Caco-2 (cell line): Measurements from ENCODE around the gene PXT1. TPM values are rescaled to one million over a fixed set of nuclear protein-coding genes. Genes with fewer than 3 reads are reported as not detected.
A peak's percentile ranks its signal among the peaks of the same experiment; 100 is the strongest.

ENCODE experiments used
- BruUV-seq: library from RNA; stranded (reverse); fragments of 400-500 nt; replicated peaks from 2 replicates; lab custom pipeline; 2021; lab: Mats Ljungman, UMichigan
- CTCF ChIA-PET: fragments of 300-600 bp; sonication (Branson Sonifier 250); formaldehyde crosslinking; loops from one replicate; lab custom pipeline; 2022; ENCODE audit warnings: antibody characterized with exemption; lab: Charles Lee
- POLR2A ChIA-PET: fragments of 300-600 bp; sonication (Branson Sonifier 250); formaldehyde crosslinking; loops from one replicate; lab custom pipeline; 2022; ENCODE audit warnings: antibody characterized with exemption; lab: Charles Lee
- DNase-seq, 2 experiments: peaks; one replicate each; pipeline versions ENCODE4 v3.0.0 to v3.0.0-alpha.2; 2020 to 2022
- H3K27me3 ChIP-seq: replicated peaks from 2 replicates; pipeline ENCODE4 v1.6.0; 2011; ENCODE audit warnings: low read length; ENCODE audit not compliant: control insufficient read depth, insufficient read depth
- H3K36me3 ChIP-seq: 2 replicates; pipeline ENCODE4 v1.5.1; 2011; ENCODE audit warnings: low read length; ENCODE audit not compliant: control insufficient read depth, insufficient read depth
- H3K4me1 ChIP-seq: fragments of 250-450 bp; sonication (Bioruptor Pico); 2 replicates; pipeline ENCODE4 v1.5.1; 2020; ENCODE audit warnings: mild to moderate bottlenecking
- H3K4me3 ChIP-seq: 2 replicates; pipeline ENCODE4 v1.5.1; 2011; ENCODE audit warnings: low read depth, mild to moderate bottlenecking, control low read depth, low read length
- H3K9me3 ChIP-seq: fragments of 250-450 bp; sonication (Bioruptor Pico); 2 replicates; pipeline ENCODE4 v1.5.1; 2020; ENCODE audit warnings: mild to moderate bottlenecking, moderate library complexity
- H3K27ac Mint-ChIP-seq: one replicate; pipeline ENCODE4 v1.8.0; 2022; ENCODE audit warnings: mixed read lengths; ENCODE audit not compliant: unreplicated experiment
- H3K27me3 Mint-ChIP-seq: one replicate; pipeline ENCODE4 v1.8.0; 2022; ENCODE audit warnings: mixed read lengths; ENCODE audit not compliant: insufficient read depth, unreplicated experiment
- H3K36me3 Mint-ChIP-seq: one replicate; pipeline ENCODE4 v1.8.0; 2022; ENCODE audit warnings: mild to moderate bottlenecking, mixed read lengths; ENCODE audit not compliant: insufficient read depth, unreplicated experiment
- H3K4me1 Mint-ChIP-seq: one replicate; pipeline ENCODE4 v1.8.0; 2022; ENCODE audit warnings: low read depth, mixed read lengths; ENCODE audit not compliant: unreplicated experiment
- H3K4me3 Mint-ChIP-seq: one replicate; pipeline ENCODE4 v1.8.0; 2022; ENCODE audit warnings: mild to moderate bottlenecking, moderate library complexity, mixed read lengths; ENCODE audit not compliant: unreplicated experiment
- H3K9me3 Mint-ChIP-seq: one replicate; pipeline ENCODE4 v1.8.0; 2022; ENCODE audit warnings: mixed read lengths; ENCODE audit not compliant: unreplicated experiment
- intact Hi-C: fragments of 100-400 bp; cut with micrococcal nuclease; formaldehyde crosslinking; loops from one replicate; pipeline ENCODE4 v1.10.0; 2022; ENCODE audit not compliant: unreplicated experiment
- total RNA-seq: library from RNA; stranded (reverse); gene quantifications from 2 replicates; pipeline ENCODE4 v1.2.3, GENCODE V29; 2022
- TF ChIP-seq, protein P1 (sequence below), 2 experiments: fragments of 200-600 bp in 1 of 2; IDR thresholded peaks; 1 replicate in 1 of 2; 2 replicates in 1 of 2; pipeline versions ENCODE4 v1.5.1 to v1.8.0; 2011 to 2022; ENCODE audit warnings: antibody characterized with exemption in 1 of 2, control low read depth in 1 of 2, inconsistent platforms in 1 of 2, low read depth in 1 of 2, low read length in 1 of 2, mild to moderate bottlenecking in 1 of 2, moderate library complexity in 1 of 2; ENCODE audit not compliant: insufficient read depth in 1 of 2, severe bottlenecking in 1 of 2, unreplicated experiment in 1 of 2

The PXT1 gene
- total RNA-seq, 1 experiment from 2014 or later = not detected

DNA sequence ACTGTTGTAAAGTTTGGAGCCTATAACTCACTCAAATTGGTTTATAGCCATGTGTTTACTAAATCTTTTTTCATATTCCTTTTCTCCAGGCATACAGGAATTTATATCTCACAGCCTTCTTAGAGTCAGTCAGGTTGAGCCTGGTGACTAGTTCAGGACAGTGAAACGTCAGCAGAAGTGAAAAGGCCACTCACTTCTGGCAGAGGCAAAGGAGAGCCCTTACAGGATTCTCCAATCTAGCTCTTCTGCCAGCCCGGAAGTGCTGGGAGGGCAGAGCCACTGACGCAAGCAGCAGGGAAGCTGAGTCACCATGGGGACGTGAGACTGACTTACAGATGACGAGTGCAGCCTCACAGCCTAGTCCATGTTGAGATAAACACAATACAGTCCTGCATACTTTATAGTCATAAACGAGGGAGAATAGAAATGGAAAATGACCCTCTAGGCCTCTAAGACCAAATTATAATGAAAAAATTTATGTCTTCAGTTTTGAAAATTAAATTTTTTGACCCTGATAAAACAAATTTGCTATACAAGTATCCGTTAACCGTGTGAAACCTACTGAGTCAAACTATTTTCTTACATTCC, 1.3 kb downstream of the PXT1 start:
- DNase-seq = peak; percentile 87 to 94
- Mint-ChIP-seq H3K36me3 (no peaks in the 10 kb centered on the region), H3K4me3 (peak overlapping the region; percentile 86), H3K4me1 (peaks cover 8% of the 10 kb centered on the region), H3K27ac (peak overlapping the region; percentile 96), H3K27me3 (no peaks in the 10 kb centered on the region), H3K9me3 (no peaks in the 10 kb centered on the region)
- TF ChIP-seq, protein P1, sequence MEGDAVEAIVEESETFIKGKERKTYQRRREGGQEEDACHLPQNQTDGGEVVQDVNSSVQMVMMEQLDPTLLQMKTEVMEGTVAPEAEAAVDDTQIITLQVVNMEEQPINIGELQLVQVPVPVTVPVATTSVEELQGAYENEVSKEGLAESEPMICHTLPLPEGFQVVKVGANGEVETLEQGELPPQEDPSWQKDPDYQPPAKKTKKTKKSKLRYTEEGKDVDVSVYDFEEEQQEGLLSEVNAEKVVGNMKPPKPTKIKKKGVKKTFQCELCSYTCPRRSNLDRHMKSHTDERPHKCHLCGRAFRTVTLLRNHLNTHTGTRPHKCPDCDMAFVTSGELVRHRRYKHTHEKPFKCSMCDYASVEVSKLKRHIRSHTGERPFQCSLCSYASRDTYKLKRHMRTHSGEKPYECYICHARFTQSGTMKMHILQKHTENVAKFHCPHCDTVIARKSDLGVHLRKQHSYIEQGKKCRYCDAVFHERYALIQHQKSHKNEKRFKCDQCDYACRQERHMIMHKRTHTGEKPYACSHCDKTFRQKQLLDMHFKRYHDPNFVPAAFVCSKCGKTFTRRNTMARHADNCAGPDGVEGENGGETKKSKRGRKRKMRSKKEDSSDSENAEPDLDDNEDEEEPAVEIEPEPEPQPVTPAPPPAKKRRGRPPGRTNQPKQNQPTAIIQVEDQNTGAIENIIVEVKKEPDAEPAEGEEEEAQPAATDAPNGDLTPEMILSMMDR (IDR thresholded peaks at IDR 0.05; ENCODE audit: insufficient read depth in 1 of 2, low read depth in 1 of 2, low read length in 1 of 2, severe bottlenecking in 1 of 2, unreplicated experiment in 1 of 2) = no peak
- peaks cover 32% of the 10 kb centered on the region for H3K4me1 ChIP-seq
- intact Hi-C loops = loop anchor here (1.0 to 5.0 kb wide), 2 partner anchors 11 to 151 kb away; partner anchors contain the start of gene SRSF3
- no peaks in the 10 kb centered on the region for H3K27me3 ChIP-seq
- no peaks in the 10 kb centered on the region for H3K9me3 ChIP-seq
- POLR2A ChIA-PET = interaction anchor here (0.5 to 1.3 kb wide), 6 partner anchors 9 to 73 kb away, joined by 3 to 16 read pairs (median 4); no protein-coding TSS in a partner anchor
- no peak overlapping the region for H3K4me3 ChIP-seq
- no peaks in the 10 kb centered on the region for H3K36me3 ChIP-seq
- BruUV-seq = no TSS peak
- CTCF ChIA-PET = interaction anchor here (0.5 to 0.6 kb wide), 2 partner anchors 18 to 136 kb away, joined by 3 read pairs; no protein-coding TSS in a partner anchor

DNA sequence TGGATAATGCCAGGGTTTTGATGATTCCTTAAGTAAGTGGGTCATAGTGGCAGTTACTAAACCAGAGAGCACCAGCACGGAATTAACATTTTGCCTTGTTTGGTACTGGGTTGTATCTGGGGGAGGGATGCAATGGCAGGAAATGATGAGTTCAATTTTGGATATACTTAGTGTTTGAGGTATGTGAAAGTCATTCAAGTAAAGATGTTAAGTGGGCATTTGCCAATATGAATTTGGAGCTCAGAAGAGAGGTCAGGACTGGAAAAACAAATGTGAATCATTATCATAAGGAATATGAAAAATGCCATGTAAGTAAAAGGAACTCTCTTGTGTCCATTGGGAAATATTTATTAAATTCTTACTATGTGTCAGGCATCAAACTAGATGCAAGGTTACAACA, 6.2 kb downstream of the PXT1 start:
- H3K27ac Mint-ChIP-seq = no peak overlapping the region

DNA sequence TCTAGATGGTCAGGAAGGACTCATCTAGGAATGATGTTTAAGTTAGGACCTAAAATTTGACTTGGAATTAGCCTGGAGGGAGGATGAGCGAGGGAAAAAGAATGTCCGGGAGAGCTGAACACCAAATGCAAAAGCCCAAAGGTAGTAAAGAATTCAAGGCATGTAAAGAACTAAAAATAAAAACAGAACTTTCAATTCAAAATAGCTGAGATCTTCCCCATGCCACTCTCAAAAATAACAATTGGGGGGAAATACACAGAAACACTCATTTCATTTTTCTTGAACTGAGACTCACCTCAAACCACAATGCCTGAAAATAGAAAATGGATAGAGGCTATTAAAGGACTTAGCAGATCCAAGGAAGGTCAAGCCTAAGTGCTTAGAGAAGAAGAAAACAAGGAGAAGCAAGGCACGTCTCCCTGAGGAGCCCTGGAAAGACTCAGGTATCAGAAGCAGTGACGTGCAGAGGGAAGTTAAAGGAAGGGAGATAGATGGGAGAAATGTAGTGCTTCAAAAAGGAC, 10.4 kb downstream of the PXT1 start:
- Mint-ChIP-seq H3K9me3 (no peaks in the 10 kb centered on the region), H3K27ac (peak overlapping the region; percentile 83), H3K36me3 (no peaks in the 10 kb centered on the region), H3K4me1 (peaks cover 25% of the 10 kb centered on the region), H3K27me3 (no peaks in the 10 kb centered on the region), H3K4me3 (no peak overlapping the region)
- no peaks in the 10 kb centered on the region for H3K27me3 ChIP-seq
- BruUV-seq = no TSS peak
- intact Hi-C loops = no loop called here
- TF ChIP-seq, protein P1 (IDR thresholded peaks at IDR 0.05; ENCODE audit: insufficient read depth in 1 of 2, low read depth in 1 of 2, low read length in 1 of 2, severe bottlenecking in 1 of 2, unreplicated experiment in 1 of 2) = no peak
- CTCF ChIA-PET = interaction anchor here (0.5 kb wide), 1 partner anchor 287 kb away, joined by 3 read pairs; no protein-coding TSS in a partner anchor
- no peaks in the 10 kb centered on the region for H3K36me3 ChIP-seq
- H3K4me3 ChIP-seq = no peak overlapping the region
- POLR2A ChIA-PET = interaction anchor here (0.9 kb wide), 1 partner anchor 9 kb away, joined by 3 read pairs; no protein-coding TSS in a partner anchor
- no peak for DNase-seq
- H3K9me3 ChIP-seq = no peaks in the 10 kb centered on the region
- H3K4me1 ChIP-seq = peaks cover 46% of the 10 kb centered on the region

More for the DNA sequence above, 6.2 kb downstream of the PXT1 start:
- intact Hi-C loops = no loop called here
- Mint-ChIP-seq H3K36me3 (no peaks in the 10 kb centered on the region), H3K4me1 (peaks cover 18% of the 10 kb centered on the region), H3K9me3 (no peaks in the 10 kb centered on the region), H3K27me3 (no peaks in the 10 kb centered on the region), H3K4me3 (no peak overlapping the region)
- Histone ChIP-seq H3K36me3 (no peaks in the 10 kb centered on the region), H3K9me3 (no peaks in the 10 kb centered on the region), H3K27me3 (no peaks in the 10 kb centered on the region), H3K4me1 (peaks cover 28% of the 10 kb centered on the region), H3K4me3 (no peak overlapping the region)
- DNase-seq = no peak
- ChIA-PET CTCF (interaction anchor here (0.6 kb wide), 1 partner anchor 216 kb away, joined by 5 read pairs; no protein-coding TSS in a partner anchor), POLR2A (no interaction called here)
- TF ChIP-seq, protein P1 (IDR thresholded peaks at IDR 0.05; ENCODE audit: insufficient read depth in 1 of 2, low read depth in 1 of 2, low read length in 1 of 2, severe bottlenecking in 1 of 2, unreplicated experiment in 1 of 2) = no peak
- no TSS peak for BruUV-seq
